Raji (cell line): ENCODE results near the gene EPHX1.

Source experiments
- POLR2A ChIP-seq: IDR thresholded peaks from 2 replicates; pipeline ENCODE4 v1.6.1; 2011; ENCODE audit warnings: low read depth, low read length, control low read depth; ENCODE audit not compliant: insufficient read depth

EPHX1 gene

GRCh38 chr1:225809842-225810578 lies at the start of gene EPHX1:
Gene EPHX1 (plus strand): TSS chr1:225810124. CDS start chr1:225828730, 18,606 bp downstream.
- no peak for TF ChIP-seq POLR2A

GRCh38 chr1:225760531-225760930 lies 49.4 kb upstream of the EPHX1 start:
- no peak for TF ChIP-seq POLR2A

GRCh38 chr1:225762002-225762441 lies 47.9 kb upstream of the EPHX1 start:
- TF ChIP-seq POLR2A, result no peak

GRCh38 chr1:225762444-225762843 lies 47.5 kb upstream of the EPHX1 start:
- TF ChIP-seq POLR2A, result no peak

- TF ChIP-seq POLR2A, result no peak
These were observed 46.0 kb upstream of the EPHX1 start for GRCh38 chr1:225763716-225764548.

- no peak for TF ChIP-seq POLR2A
These were observed 43.8 kb upstream of the EPHX1 start for GRCh38 chr1:225765982-225766674.

GRCh38 chr1:225766967-225767633 lies 42.8 kb upstream of the EPHX1 start:
- TF ChIP-seq POLR2A, result no peak

GRCh38 chr1:225767634-225768540 lies 42.0 kb upstream of the EPHX1 start:
- TF ChIP-seq POLR2A, result no peak

- no peak for TF ChIP-seq POLR2A
These were observed 41.1 kb upstream of the EPHX1 start for GRCh38 chr1:225768662-225769426.

GRCh38 chr1:225769687-225770086 lies 40.2 kb upstream of the EPHX1 start:
- TF ChIP-seq POLR2A, result no peak

GRCh38 chr1:225770561-225771248 lies 39.2 kb upstream of the EPHX1 start:
- no peak for TF ChIP-seq POLR2A

- TF ChIP-seq POLR2A, result no peak
These were observed 38.1 kb upstream of the EPHX1 start for GRCh38 chr1:225771661-225772322.
